SK-N-SH treated with all-trans-retinoic acid at 6 μM for 48 hours (cell line): ENCODE data around the gene AKAP14.

Source experiments
- ATAC-seq: fragments of 200-7000 bp; cut with Tn5 transposase; 3 replicates; pipeline ENCODE4 v1.9.1; 2020; ENCODE audit warnings: mild to moderate bottlenecking, moderate library complexity
- ARNTL ChIP-seq: fragments of 450-650 bp; formaldehyde crosslinking; IDR thresholded peaks from 2 replicates; pipeline ENCODE4 v1.5.0; 2020; ENCODE audit warnings: low read depth, mild to moderate bottlenecking, moderate library complexity, borderline replicate concordance
- BACH2 ChIP-seq: fragments of 250-450 bp; sonication (Bioruptor Pico); IDR thresholded peaks from 2 replicates; pipeline ENCODE4 v1.9.0; 2021; ENCODE audit warnings: mild to moderate bottlenecking, borderline replicate concordance
- CSDC2 ChIP-seq: fragments of 250-450 bp; sonication (Bioruptor Pico); IDR thresholded peaks from 2 replicates; pipeline ENCODE4 v1.5.0; 2020; ENCODE audit warnings: mild to moderate bottlenecking, moderate library complexity
- GLIS3 ChIP-seq: fragments of 250-450 bp; sonication (Bioruptor Pico); IDR thresholded peaks from 2 replicates; pipeline ENCODE4 v1.5.0; 2020; ENCODE audit warnings: mild to moderate bottlenecking, moderate library complexity
- ISL1 ChIP-seq: fragments of 250-450 bp; sonication (Bioruptor Pico); IDR thresholded peaks from 2 replicates; pipeline ENCODE4 v2.1.2; 2022; ENCODE audit warnings: mild to moderate bottlenecking, moderate library complexity
- PPARA ChIP-seq: fragments of 250-450 bp; sonication (Bioruptor Pico); IDR thresholded peaks from 2 replicates; pipeline ENCODE4 v1.5.0; 2020; ENCODE audit warnings: mild to moderate bottlenecking, borderline replicate concordance
- RARB ChIP-seq: fragments of 250-450 bp; sonication (Bioruptor Pico); IDR thresholded peaks from 2 replicates; pipeline ENCODE4 v1.8.0; 2021; ENCODE audit warnings: mild to moderate bottlenecking, moderate library complexity
- SNAI2 ChIP-seq: fragments of 250-450 bp; sonication (Bioruptor Pico); IDR thresholded peaks from 2 replicates; pipeline ENCODE4 v1.5.0; 2020; ENCODE audit warnings: mild to moderate bottlenecking, moderate library complexity
- TCF4 ChIP-seq: fragments of 250-450 bp; sonication (Bioruptor Pico); IDR thresholded peaks from 2 replicates; pipeline ENCODE4 v1.8.0; 2021; ENCODE audit warnings: mild to moderate bottlenecking, moderate library complexity, borderline replicate concordance
- TOX ChIP-seq: fragments of 250-450 bp; sonication (Bioruptor Pico); IDR thresholded peaks from 2 replicates; pipeline ENCODE4 v1.8.0; 2021; ENCODE audit warnings: mild to moderate bottlenecking, moderate library complexity, borderline replicate concordance
- ZC3H10 ChIP-seq: fragments of 250-450 bp; sonication (Bioruptor Pico); IDR thresholded peaks from 2 replicates; pipeline ENCODE4 v1.5.1; 2021; ENCODE audit warnings: mild to moderate bottlenecking, moderate library complexity
- ZFP3 ChIP-seq: fragments of 250-450 bp; sonication (Bioruptor Pico); IDR thresholded peaks from 2 replicates; pipeline ENCODE4 v1.5.0; 2020; ENCODE audit warnings: mild to moderate bottlenecking, moderate library complexity
- ZFP30 ChIP-seq: fragments of 450-650 bp; formaldehyde crosslinking; IDR thresholded peaks from 2 replicates; pipeline ENCODE4 v1.5.0; 2022; ENCODE audit warnings: mild to moderate bottlenecking, moderate library complexity
- ZNF70 ChIP-seq: fragments of 450-650 bp; formaldehyde crosslinking; IDR thresholded peaks from 2 replicates; pipeline ENCODE4 v1.5.0; 2020; ENCODE audit warnings: mild to moderate bottlenecking, moderate library complexity
- ZNF8 ChIP-seq: fragments of 450-650 bp; formaldehyde crosslinking; IDR thresholded peaks from 2 replicates; pipeline ENCODE4 v1.5.0; 2020; ENCODE audit warnings: mild to moderate bottlenecking, moderate library complexity
- TF ChIP-seq, protein P1 (sequence below): fragments of 250-450 bp; sonication (Bioruptor Pico); IDR thresholded peaks from 2 replicates; pipeline ENCODE4 v1.5.1; 2021; ENCODE audit warnings: mild to moderate bottlenecking, moderate library complexity
- TF ChIP-seq, protein P2 (sequence below): fragments of 250-450 bp; sonication (Bioruptor Pico); IDR thresholded peaks from 2 replicates; pipeline ENCODE4 v1.8.0; 2021; ENCODE audit warnings: low read depth, mild to moderate bottlenecking, moderate library complexity, borderline replicate concordance
- TF ChIP-seq, protein P3 (sequence below): fragments of 250-450 bp; sonication (Bioruptor Pico); IDR thresholded peaks from 2 replicates; pipeline ENCODE4 v1.5.0; 2020; ENCODE audit warnings: mild to moderate bottlenecking, moderate library complexity
- TF ChIP-seq, protein P4 (sequence below): fragments of 250-450 bp; sonication (Bioruptor Pico); IDR thresholded peaks from 2 replicates; pipeline ENCODE4 v1.5.1; 2020; ENCODE audit warnings: low read depth, mild to moderate bottlenecking, moderate library complexity
- TF ChIP-seq, protein P5 (sequence below): fragments of 250-450 bp; sonication (Bioruptor Pico); IDR thresholded peaks from 2 replicates; pipeline ENCODE4 v1.8.0; 2020; ENCODE audit warnings: mild to moderate bottlenecking, moderate library complexity, borderline replicate concordance

AKAP14 gene

DNA sequence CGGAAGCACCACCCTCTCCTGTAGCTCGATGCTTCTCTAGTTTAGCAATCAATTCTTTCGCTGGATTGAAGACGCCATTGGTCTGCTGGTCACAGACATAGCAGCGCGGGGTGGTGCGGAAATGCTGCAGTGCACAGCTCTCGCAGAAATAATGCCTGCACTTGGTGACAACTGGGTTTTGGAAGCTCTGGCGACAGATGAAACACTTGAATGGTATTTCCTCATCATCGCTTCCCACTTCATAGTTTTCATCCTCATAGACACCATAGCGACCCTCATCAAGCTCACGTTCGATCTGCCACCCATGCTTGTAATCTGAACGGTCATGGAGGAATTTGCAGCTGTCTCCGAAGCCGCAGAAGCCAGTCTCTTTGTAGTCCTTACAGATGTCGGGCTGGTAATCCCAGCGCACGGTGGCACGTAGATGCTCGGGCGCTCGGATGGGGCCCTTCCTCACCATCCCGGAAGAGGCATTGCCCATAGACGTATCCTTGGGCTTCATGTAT, 25.0 kb upstream of the AKAP14 start:
- ATAC-seq = peak; percentile 53
- TF ChIP-seq, protein P1, sequence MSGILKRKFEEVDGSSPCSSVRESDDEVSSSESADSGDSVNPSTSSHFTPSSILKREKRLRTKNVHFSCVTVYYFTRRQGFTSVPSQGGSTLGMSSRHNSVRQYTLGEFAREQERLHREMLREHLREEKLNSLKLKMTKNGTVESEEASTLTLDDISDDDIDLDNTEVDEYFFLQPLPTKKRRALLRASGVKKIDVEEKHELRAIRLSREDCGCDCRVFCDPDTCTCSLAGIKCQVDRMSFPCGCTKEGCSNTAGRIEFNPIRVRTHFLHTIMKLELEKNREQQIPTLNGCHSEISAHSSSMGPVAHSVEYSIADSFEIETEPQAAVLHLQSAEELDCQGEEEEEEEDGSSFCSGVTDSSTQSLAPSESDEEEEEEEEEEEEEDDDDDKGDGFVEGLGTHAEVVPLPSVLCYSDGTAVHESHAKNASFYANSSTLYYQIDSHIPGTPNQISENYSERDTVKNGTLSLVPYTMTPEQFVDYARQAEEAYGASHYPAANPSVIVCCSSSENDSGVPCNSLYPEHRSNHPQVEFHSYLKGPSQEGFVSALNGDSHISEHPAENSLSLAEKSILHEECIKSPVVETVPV (CRISPR knock-in tag) = no peak
- TF ChIP-seq ISL1 (CRISPR knock-in tag) = no peak

DNA sequence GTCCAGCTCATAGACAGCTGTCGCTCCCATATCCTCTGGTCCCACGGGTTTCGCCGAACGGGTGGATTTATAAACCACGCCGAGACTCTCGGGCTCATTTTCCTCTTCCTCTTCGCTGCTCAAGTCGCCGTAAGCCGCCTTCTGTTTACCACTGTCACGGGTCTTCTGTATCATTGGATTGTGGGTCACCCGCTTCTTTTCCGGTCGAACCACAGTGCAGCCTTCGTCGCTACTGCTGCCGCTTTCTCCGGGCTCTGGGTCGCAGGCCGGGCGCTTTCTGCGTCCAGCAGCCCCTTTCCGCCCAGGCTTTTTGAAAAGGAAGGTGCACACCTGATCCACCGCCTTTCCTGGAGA, 24.5 kb upstream of the AKAP14 start:
- TF ChIP-seq TCF4 (CRISPR knock-in tag) = no peak
- TF ChIP-seq RARB = no peak
- no peak for TF ChIP-seq PPARA (CRISPR knock-in tag)
- TF ChIP-seq ZFP30 (CRISPR knock-in tag) = no peak
- TF ChIP-seq, protein P2, sequence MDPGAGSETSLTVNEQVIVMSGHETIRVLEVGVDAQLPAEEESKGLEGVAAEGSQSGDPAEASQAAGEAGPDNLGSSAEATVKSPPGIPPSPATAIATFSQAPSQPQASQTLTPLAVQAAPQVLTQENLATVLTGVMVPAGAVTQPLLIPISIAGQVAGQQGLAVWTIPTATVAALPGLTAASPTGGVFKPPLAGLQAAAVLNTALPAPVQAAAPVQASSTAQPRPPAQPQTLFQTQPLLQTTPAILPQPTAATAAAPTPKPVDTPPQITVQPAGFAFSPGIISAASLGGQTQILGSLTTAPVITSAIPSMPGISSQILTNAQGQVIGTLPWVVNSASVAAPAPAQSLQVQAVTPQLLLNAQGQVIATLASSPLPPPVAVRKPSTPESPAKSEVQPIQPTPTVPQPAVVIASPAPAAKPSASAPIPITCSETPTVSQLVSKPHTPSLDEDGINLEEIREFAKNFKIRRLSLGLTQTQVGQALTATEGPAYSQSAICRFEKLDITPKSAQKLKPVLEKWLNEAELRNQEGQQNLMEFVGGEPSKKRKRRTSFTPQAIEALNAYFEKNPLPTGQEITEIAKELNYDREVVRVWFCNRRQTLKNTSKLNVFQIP (CRISPR knock-in tag) = no peak
- TF ChIP-seq ZFP3 (CRISPR knock-in tag) = no peak
- TF ChIP-seq BACH2 (CRISPR knock-in tag) = no peak
- no peak for TF ChIP-seq ZNF8
- TF ChIP-seq ZC3H10 (CRISPR knock-in tag) = no peak
- TF ChIP-seq CSDC2 (CRISPR knock-in tag) = no peak
- TF ChIP-seq ZNF70 (CRISPR knock-in tag) = no peak
- no peak for TF ChIP-seq ARNTL
- TF ChIP-seq TOX (CRISPR knock-in tag) = no peak
- TF ChIP-seq, protein P3, sequence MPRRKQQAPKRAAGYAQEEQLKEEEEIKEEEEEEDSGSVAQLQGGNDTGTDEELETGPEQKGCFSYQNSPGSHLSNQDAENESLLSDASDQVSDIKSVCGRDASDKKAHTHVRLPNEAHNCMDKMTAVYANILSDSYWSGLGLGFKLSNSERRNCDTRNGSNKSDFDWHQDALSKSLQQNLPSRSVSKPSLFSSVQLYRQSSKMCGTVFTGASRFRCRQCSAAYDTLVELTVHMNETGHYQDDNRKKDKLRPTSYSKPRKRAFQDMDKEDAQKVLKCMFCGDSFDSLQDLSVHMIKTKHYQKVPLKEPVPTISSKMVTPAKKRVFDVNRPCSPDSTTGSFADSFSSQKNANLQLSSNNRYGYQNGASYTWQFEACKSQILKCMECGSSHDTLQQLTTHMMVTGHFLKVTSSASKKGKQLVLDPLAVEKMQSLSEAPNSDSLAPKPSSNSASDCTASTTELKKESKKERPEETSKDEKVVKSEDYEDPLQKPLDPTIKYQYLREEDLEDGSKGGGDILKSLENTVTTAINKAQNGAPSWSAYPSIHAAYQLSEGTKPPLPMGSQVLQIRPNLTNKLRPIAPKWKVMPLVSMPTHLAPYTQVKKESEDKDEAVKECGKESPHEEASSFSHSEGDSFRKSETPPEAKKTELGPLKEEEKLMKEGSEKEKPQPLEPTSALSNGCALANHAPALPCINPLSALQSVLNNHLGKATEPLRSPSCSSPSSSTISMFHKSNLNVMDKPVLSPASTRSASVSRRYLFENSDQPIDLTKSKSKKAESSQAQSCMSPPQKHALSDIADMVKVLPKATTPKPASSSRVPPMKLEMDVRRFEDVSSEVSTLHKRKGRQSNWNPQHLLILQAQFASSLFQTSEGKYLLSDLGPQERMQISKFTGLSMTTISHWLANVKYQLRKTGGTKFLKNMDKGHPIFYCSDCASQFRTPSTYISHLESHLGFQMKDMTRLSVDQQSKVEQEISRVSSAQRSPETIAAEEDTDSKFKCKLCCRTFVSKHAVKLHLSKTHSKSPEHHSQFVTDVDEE (CRISPR knock-in tag) = no peak
- TF ChIP-seq GLIS3 (CRISPR knock-in tag) = no peak
- TF ChIP-seq, protein P4, sequence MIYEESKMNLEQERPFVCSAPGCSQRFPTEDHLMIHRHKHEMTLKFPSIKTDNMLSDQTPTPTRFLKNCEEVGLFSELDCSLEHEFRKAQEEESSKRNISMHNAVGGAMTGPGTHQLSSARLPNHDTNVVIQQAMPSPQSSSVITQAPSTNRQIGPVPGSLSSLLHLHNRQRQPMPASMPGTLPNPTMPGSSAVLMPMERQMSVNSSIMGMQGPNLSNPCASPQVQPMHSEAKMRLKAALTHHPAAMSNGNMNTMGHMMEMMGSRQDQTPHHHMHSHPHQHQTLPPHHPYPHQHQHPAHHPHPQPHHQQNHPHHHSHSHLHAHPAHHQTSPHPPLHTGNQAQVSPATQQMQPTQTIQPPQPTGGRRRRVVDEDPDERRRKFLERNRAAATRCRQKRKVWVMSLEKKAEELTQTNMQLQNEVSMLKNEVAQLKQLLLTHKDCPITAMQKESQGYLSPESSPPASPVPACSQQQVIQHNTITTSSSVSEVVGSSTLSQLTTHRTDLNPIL = no peak
- TF ChIP-seq, protein P5, sequence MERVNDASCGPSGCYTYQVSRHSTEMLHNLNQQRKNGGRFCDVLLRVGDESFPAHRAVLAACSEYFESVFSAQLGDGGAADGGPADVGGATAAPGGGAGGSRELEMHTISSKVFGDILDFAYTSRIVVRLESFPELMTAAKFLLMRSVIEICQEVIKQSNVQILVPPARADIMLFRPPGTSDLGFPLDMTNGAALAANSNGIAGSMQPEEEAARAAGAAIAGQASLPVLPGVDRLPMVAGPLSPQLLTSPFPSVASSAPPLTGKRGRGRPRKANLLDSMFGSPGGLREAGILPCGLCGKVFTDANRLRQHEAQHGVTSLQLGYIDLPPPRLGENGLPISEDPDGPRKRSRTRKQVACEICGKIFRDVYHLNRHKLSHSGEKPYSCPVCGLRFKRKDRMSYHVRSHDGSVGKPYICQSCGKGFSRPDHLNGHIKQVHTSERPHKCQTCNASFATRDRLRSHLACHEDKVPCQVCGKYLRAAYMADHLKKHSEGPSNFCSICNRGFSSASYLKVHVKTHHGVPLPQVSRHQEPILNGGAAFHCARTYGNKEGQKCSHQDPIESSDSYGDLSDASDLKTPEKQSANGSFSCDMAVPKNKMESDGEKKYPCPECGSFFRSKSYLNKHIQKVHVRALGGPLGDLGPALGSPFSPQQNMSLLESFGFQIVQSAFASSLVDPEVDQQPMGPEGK (CRISPR knock-in tag) = no peak
- ATAC-seq = peak; percentile 37

DNA sequence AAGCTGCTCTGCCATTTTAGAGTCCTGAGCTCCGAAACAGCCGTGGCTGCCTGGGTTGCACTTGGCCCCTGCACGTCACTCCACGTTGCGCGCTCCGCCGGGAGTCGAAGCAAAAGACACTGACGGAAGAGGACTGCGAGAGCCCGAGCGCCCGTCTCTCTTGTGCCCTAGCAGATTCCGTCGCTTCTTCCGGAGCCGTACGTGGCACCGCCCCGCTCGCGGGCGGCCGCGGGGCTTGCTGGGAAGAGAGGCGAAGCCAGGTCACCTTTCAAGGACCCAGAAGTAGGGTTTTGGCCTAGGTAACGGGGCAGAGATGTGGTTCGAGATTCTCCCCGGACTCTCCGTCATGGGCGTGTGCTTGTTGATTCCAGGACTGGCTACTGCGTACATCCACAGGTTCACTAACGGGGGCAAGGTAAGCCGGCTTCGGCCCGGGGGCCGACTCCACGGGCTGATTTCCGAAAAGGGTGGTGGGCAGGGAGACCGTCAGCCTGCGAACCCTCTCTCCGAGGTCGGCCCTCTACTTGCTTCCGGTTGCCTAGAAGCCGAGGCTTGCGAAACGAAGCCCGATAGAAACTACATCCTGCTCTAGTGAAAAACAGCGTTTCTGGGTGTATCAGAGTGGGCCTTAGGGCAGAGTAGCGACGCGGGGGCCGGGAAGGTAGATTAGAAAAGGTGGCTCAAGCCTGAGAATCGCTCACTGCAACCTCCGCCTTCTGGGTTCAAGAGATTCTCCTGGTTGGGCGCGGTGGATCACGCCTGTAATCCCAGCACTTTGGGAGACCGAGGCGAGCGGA, 23.9 kb upstream of the AKAP14 start, which contains the start of the genes NDUFA1 and RNF113A:
Gene NDUFA1 (plus strand): TSS at position 234 of the 797 bp plus-strand sequence. CDS start 80 bp downstream, at position 314.
Gene RNF113A (minus strand): TSS at position 135 of the 797 bp plus-strand sequence. CDS start 120 bp downstream, at position 15.
- peak; percentile 96 for ATAC-seq
- no peak for TF ChIP-seq PPARA (CRISPR knock-in tag)
- no peak for TF ChIP-seq ISL1 (CRISPR knock-in tag)
- no peak for TF ChIP-seq ZNF8
- TF ChIP-seq ARNTL = no peak
- no peak for TF ChIP-seq RARB
- no peak for TF ChIP-seq SNAI2
- no peak for TF ChIP-seq TCF4 (CRISPR knock-in tag)
- TF ChIP-seq TOX (CRISPR knock-in tag) = no peak
- TF ChIP-seq, all 23 proteins: peak for 0
